ENCODE measurements around the gene ACER3. TPM values are rescaled to one million over a fixed set of nuclear protein-coding genes. Genes with fewer than 3 reads are reported as not detected.
"Not testable (repeated sequence)": the region's sequence is repeated elsewhere in the genome, so short reads cannot be mapped to it uniquely, and the experiment has no call there.

The ACER3 gene
- total and polyA plus RNA-seq, 2 of the 4 experiments (the other 2 are of a cell fraction) = 3.5 to 10.0 TPM

- H3K14ac ChIP-seq (replicated peaks; ENCODE audit: low read depth, low read length); H2AK5ac ChIP-seq (ENCODE audit: low read depth, low read length); H3K9ac ChIP-seq (ENCODE audit: low read depth, low read length); H3K27me3 ChIP-seq (ENCODE audit: control insufficient read depth, insufficient read depth, low read length); H2BK5ac ChIP-seq (ENCODE audit: low read depth, low read length, poor library complexity, severe bottlenecking); H3K9me1 ChIP-seq (ENCODE audit: insufficient read depth, low read length); H2AFZ ChIP-seq (replicated peaks; ENCODE audit: low read length, poor library complexity); H3K4me2 ChIP-seq (ENCODE audit: low read depth, low read length); H3K23ac ChIP-seq (ENCODE audit: low read depth, low read length); H2AK9ac ChIP-seq (replicated peaks; ENCODE audit: low read depth, low read length, poor library complexity); H3K79me1 ChIP-seq (ENCODE audit: low read depth in 1 of 2, low read length in 2 of 2); H2BK20ac ChIP-seq (ENCODE audit: low read depth, low read length); H3K36me3 ChIP-seq (ENCODE audit: control insufficient read depth, insufficient read depth, low read length); ATAC-seq (ENCODE audit: low read depth); H2BK15ac ChIP-seq (ENCODE audit: low read depth, low read length); in situ Hi-C loops (cut with MboI; ENCODE audit: low sequenced_read_pairs); H3K18ac ChIP-seq (ENCODE audit: low read depth, low read length); H4K91ac ChIP-seq (ENCODE audit: insufficient read depth, low read depth, low read length); H3K9me3 ChIP-seq (ENCODE audit: control insufficient read depth, insufficient read depth, low read length); POLR2A ChIA-PET (ENCODE audit: unreplicated experiment); H4K20me1 ChIP-seq (ENCODE audit: insufficient read depth, low read length); H4K8ac ChIP-seq (ENCODE audit: low read depth in 2 of 2, low read length in 2 of 2); H3K27ac ChIP-seq (ENCODE audit: insufficient read depth, low read length); BruUV-seq (replicated peaks); H3K4ac ChIP-seq (ENCODE audit: low read depth, low read length); H3K4me3 ChIP-seq (ENCODE audit: insufficient read depth, low read depth, low read length); DNase-seq; H2BK120ac ChIP-seq (ENCODE audit: low read depth, low read length); H3K56ac ChIP-seq (ENCODE audit: extremely low read depth, insufficient read depth, low read length); dilution Hi-C loops (cut with HindIII; ENCODE audit: low sequenced_read_pairs, unreplicated experiment); H3K4me1 ChIP-seq (ENCODE audit: control insufficient read depth, insufficient read depth, low read length); H4K5ac ChIP-seq (ENCODE audit: low read depth, low read length); CTCF ChIA-PET: not testable (repeated sequence)
- intact Hi-C loops (cut with micrococcal nuclease) = loop anchor here (5.0 kb wide), 1 partner anchor 96 kb away; no protein-coding TSS in a partner anchor
- WGBS, 2 experiments (ENCODE audit: extremely low coverage in 2 of 2, insufficient read length in 1 of 2) = no CpG with 5 or more reads among the region's 2 CpGs
These were observed 157.7 kb downstream of the ACER3 start for GRCh38 chr11:77018396-77018924.
